HepG2 (cell line): ENCODE measurements around the gene MRPL48. TPM values are rescaled to one million over a fixed set of nuclear protein-coding genes. Genes with fewer than 3 reads are reported as not detected.
A peak's percentile ranks its signal among the peaks of the same experiment; 100 is the strongest.

Experiments
- ATF3 ChIP-seq: sonication (generic); formaldehyde crosslinking; IDR thresholded peaks from 2 replicates; pipeline ENCODE4 v1.4.0; 2020; ENCODE audit warnings: missing genetic modification reagents
- ATF5 ChIP-seq: sonication (generic); formaldehyde crosslinking; IDR thresholded peaks from 2 replicates; pipeline ENCODE4 v1.4.0; 2020; ENCODE audit warnings: mild to moderate bottlenecking, low read depth, missing genetic modification reagents
- FOXJ3 ChIP-seq: sonication (generic); formaldehyde crosslinking; IDR thresholded peaks from 2 replicates; pipeline ENCODE4 v1.4.0; 2020; ENCODE audit warnings: missing genetic modification reagents, mild to moderate bottlenecking, borderline replicate concordance
- KLF6 ChIP-seq: IDR thresholded peaks from 2 replicates; pipeline ENCODE4 v1.8.0; 2016; ENCODE audit warnings: missing biosample characterization, missing genetic modification reagents
- LRRFIP1 ChIP-seq: sonication (generic); formaldehyde crosslinking; conservative IDR thresholded peaks from 2 replicates; pipeline ENCODE4 v1.4.0; 2020; ENCODE audit warnings: missing genetic modification reagents
- NFE2 ChIP-seq: sonication (generic); formaldehyde crosslinking; IDR thresholded peaks from 2 replicates; pipeline ENCODE4 v1.4.0; 2020; ENCODE audit warnings: missing genetic modification reagents
- NFIC ChIP-seq: IDR thresholded peaks from 2 replicates; pipeline ENCODE4 v1.6.1; 2012; ENCODE audit warnings: mild to moderate bottlenecking, low read length, inconsistent platforms
- NR2C2 ChIP-seq: sonication (generic); formaldehyde crosslinking; IDR thresholded peaks from 2 replicates; pipeline ENCODE4 v1.4.0; 2020; ENCODE audit warnings: missing genetic modification reagents, mild to moderate bottlenecking, moderate library complexity, borderline replicate concordance
- RXRB ChIP-seq: IDR thresholded peaks from 2 replicates; pipeline ENCODE4 v1.6.1; 2016; ENCODE audit warnings: borderline replicate concordance, missing genetic modification reagents, missing compliant biosample characterization
- SIX4 ChIP-seq: sonication (generic); formaldehyde crosslinking; IDR thresholded peaks from 2 replicates; pipeline ENCODE4 v1.4.0; 2020; ENCODE audit warnings: missing genetic modification reagents
- SUZ12 ChIP-seq: fragments of 150-350 bp; IDR thresholded peaks from 2 replicates; pipeline ENCODE4 v1.6.1; 2014; ENCODE audit warnings: low read depth, low read length
- TEF ChIP-seq: sonication (generic); formaldehyde crosslinking; IDR thresholded peaks from 2 replicates; pipeline ENCODE4 v1.5.0; 2020; ENCODE audit warnings: missing genetic modification reagents
- TOE1 ChIP-seq: sonication (generic); formaldehyde crosslinking; IDR thresholded peaks from 2 replicates; pipeline ENCODE4 v1.4.0; 2020; ENCODE audit warnings: mild to moderate bottlenecking, missing genetic modification reagents
- ZNF282 ChIP-seq: fragments of 450-650 bp; IDR thresholded peaks from 2 replicates; pipeline ENCODE4 v1.6.1; 2018; ENCODE audit not compliant: partially characterized antibody
- ZNF468 ChIP-seq: sonication (generic); formaldehyde crosslinking; IDR thresholded peaks from 2 replicates; pipeline ENCODE4 v1.8.0; 2022; ENCODE audit warnings: mild to moderate bottlenecking, moderate library complexity, missing genetic modification reagents
- ZNF687 ChIP-seq: sonication (generic); formaldehyde crosslinking; IDR thresholded peaks from 2 replicates; pipeline ENCODE4 v1.5.1; 2020; ENCODE audit warnings: mild to moderate bottlenecking, missing genetic modification reagents, moderate library complexity
- ZNF75D ChIP-seq: sonication (generic); formaldehyde crosslinking; IDR thresholded peaks from 2 replicates; pipeline ENCODE4 v1.8.1; 2023; ENCODE audit warnings: missing genetic modification reagents, mild to moderate bottlenecking, borderline replicate concordance
- ZNF891 ChIP-seq: sonication (generic); formaldehyde crosslinking; IDR thresholded peaks from 2 replicates; pipeline ENCODE4 v1.5.0; 2020; ENCODE audit warnings: mild to moderate bottlenecking, missing genetic modification reagents
- ZSCAN5A ChIP-seq: sonication (generic); formaldehyde crosslinking; IDR thresholded peaks from 2 replicates; pipeline ENCODE4 v1.8.0; 2022; ENCODE audit warnings: mild to moderate bottlenecking, missing genetic modification reagents, borderline replicate concordance
- polyA plus RNA-seq, 8 experiments: library from polyadenylated mRNA; depleted of rRNA in 3 of 8; stranded (reverse) in 7 of 8; unstranded in 1 of 8; fragments of >200 nt; fragmentation: Illumina TruSeq in 4 of 8; extraction: Trizol in 4 of 8; gene quantifications; 2 replicates each; pipeline versions ENCODE4 v1.2.1 to v1.2.3, GENCODE V29; 2011 to 2016; ENCODE audit warnings: low read depth in 4 of 8, missing spikeins in 1 of 8, mixed read lengths in 1 of 8; ENCODE audit not compliant: insufficient read depth in 1 of 8
- total RNA-seq, 5 experiments: library from RNA; depleted of rRNA; stranded (reverse); fragments of >200 nt; fragmentation: Illumina TruSeq; extraction: Trizol; gene quantifications; 2 replicates each; pipeline ENCODE4 v1.2.3, GENCODE V29; 2016; ENCODE audit warnings: low read depth in 1 of 5

MRPL48 gene
- total and polyA plus RNA-seq, 2 of the 13 experiments (the other 11 are each of a cell fraction or from before 2014, with no cell fraction given), result 61.2 to 67.9 TPM

- TF ChIP-seq NFE2 (CRISPR knock-in tag), result no peak
- no peak for TF ChIP-seq ATF5 (CRISPR knock-in tag)
- peak; percentile 73; the same call in 1 of the 2 replicates for TF ChIP-seq NR2C2
- no peak for TF ChIP-seq NFIC
- TF ChIP-seq ZSCAN5A (CRISPR knock-in tag), result no peak
- no peak for TF ChIP-seq FOXJ3 (CRISPR knock-in tag)
- no peak for TF ChIP-seq ZNF891 (CRISPR knock-in tag)
- no peak for TF ChIP-seq ATF3 (CRISPR knock-in tag)
- no peak for TF ChIP-seq SIX4 (CRISPR knock-in tag)
- no peak for TF ChIP-seq ZNF75D (CRISPR knock-in tag)
- peak; percentile 10; the same call in 1 of the 2 replicates for TF ChIP-seq KLF6 (CRISPR knock-in tag)
- TF ChIP-seq ZNF687, result peak; percentile 72
- TF ChIP-seq LRRFIP1, result no peak
- no peak for TF ChIP-seq ZNF282
- TF ChIP-seq SUZ12, result no peak
- TF ChIP-seq RXRB (CRISPR knock-in tag), result 0 out of 2 replicates have a peak, but pooled peaks have one; percentile 10
- no peak for TF ChIP-seq ZNF468 (CRISPR knock-in tag)
- no peak for TF ChIP-seq TEF
- no peak for TF ChIP-seq TOE1 (CRISPR knock-in tag)
Observed at GRCh38 chr11:73760679-73761402, 26.8 kb upstream of the MRPL48 start, which contains the start of gene RAB6A (continued).
